PC-3 (cell line): ENCODE data around the gene CEP128. TPM values are rescaled to one million over a fixed set of nuclear protein-coding genes. Genes with fewer than 3 reads are reported as not detected.

Experiments
- ATAC-seq: fragments of 200-7000 bp; cut with Tn5 transposase; 2 replicates; pipeline ENCODE4 v1.9.1; 2020; ENCODE audit warnings: mild to moderate bottlenecking, moderate library complexity
- BruUV-seq: library from RNA; stranded (reverse); fragments of 400-500 nt; replicated peaks from 2 replicates; lab custom pipeline; 2021; lab: Mats Ljungman, UMichigan
- CTCF ChIA-PET: fragments of 300-600 bp; sonication (Branson Sonifier 250); formaldehyde crosslinking; loops from one replicate; lab custom pipeline; 2022; ENCODE audit warnings: antibody characterized with exemption; lab: Charles Lee
- POLR2A ChIA-PET: fragments of 300-600 bp; sonication (Branson Sonifier 250); formaldehyde crosslinking; loops from one replicate; lab custom pipeline; 2022; ENCODE audit warnings: antibody characterized with exemption; ENCODE audit not compliant: unreplicated experiment; lab: Charles Lee
- DNase-seq: peaks from one replicate; pipeline ENCODE4 v3.0.0-alpha.2; 2015
- H2AFZ ChIP-seq: fragments of 300-600 bp; sonication (generic); 2 replicates; pipeline ENCODE4 v1.6.0; 2016; ENCODE audit warnings: antibody characterized with exemption, low read length
- H3F3A ChIP-seq: fragments of 300-600 bp; sonication (generic); one replicate; pipeline ENCODE4 v1.6.0; 2017; ENCODE audit warnings: antibody characterized with exemption, low read length, control low read depth, mild to moderate bottlenecking; ENCODE audit not compliant: unreplicated experiment
- H3K27ac ChIP-seq: fragments of 300-600 bp; sonication (generic); 2 replicates; pipeline ENCODE4 v1.5.1; 2016; ENCODE audit warnings: mild to moderate bottlenecking, low read length
- H3K27me3 ChIP-seq: fragments of 300-600 bp; sonication (generic); 2 replicates; pipeline ENCODE4 v1.6.1; 2016; ENCODE audit warnings: low read length, mixed read lengths
- H3K36me3 ChIP-seq: fragments of 300-600 bp; sonication (generic); 2 replicates; pipeline ENCODE4 v1.6.1; 2016; ENCODE audit warnings: low read depth, mixed run types, low read length, mixed read lengths
- H3K4me1 ChIP-seq: fragments of 300-600 bp; sonication (generic); 2 replicates; pipeline ENCODE4 v1.5.1; 2016; ENCODE audit warnings: low read length; ENCODE audit not compliant: insufficient read depth
- H3K4me2 ChIP-seq: fragments of 300-600 bp; sonication (generic); 2 replicates; pipeline ENCODE4 v1.6.0; 2016; ENCODE audit warnings: low read length
- H3K4me3 ChIP-seq: fragments of 300-600 bp; sonication (generic); 2 replicates; pipeline ENCODE4 v1.5.1; 2016; ENCODE audit warnings: mild to moderate bottlenecking, low read length, mixed read lengths
- H3K79me2 ChIP-seq: fragments of 300-600 bp; sonication (generic); 2 replicates; pipeline ENCODE4 v1.6.1; 2017; ENCODE audit warnings: low read length, mixed read lengths
- H3K9ac ChIP-seq: fragments of 300-600 bp; sonication (generic); 2 replicates; pipeline ENCODE4 v1.6.0; 2016; ENCODE audit warnings: mild to moderate bottlenecking, low read length
- H3K9me2 ChIP-seq: fragments of 300-600 bp; sonication (generic); replicated peaks from 2 replicates; pipeline ENCODE4 v1.6.1; 2016; ENCODE audit warnings: mixed run types, low read length, mixed read lengths
- H3K9me3 ChIP-seq: fragments of 300-600 bp; sonication (generic); 2 replicates; pipeline ENCODE4 v1.6.1; 2016; ENCODE audit warnings: low read length, mixed read lengths
- H4K20me1 ChIP-seq: fragments of 300-600 bp; sonication (generic); 2 replicates; pipeline ENCODE4 v1.6.1; 2016; ENCODE audit warnings: low read length, mixed read lengths
- CTCF ChIP-seq: fragments of 300-600 bp; sonication (generic); conservative IDR thresholded peaks from 2 replicates; pipeline ENCODE4 v1.5.1; 2017; ENCODE audit warnings: antibody characterized with exemption, low read depth, mild to moderate bottlenecking, low read length
- EZH2 ChIP-seq: fragments of 300-600 bp; sonication (generic); IDR thresholded peaks from one replicate; pipeline ENCODE4 v1.6.1; 2017; ENCODE audit warnings: antibody characterized with exemption, mild to moderate bottlenecking, low read length; ENCODE audit not compliant: unreplicated experiment
- EZH2phosphoT487 ChIP-seq: fragments of 300-600 bp; sonication (generic); IDR thresholded peaks from 2 replicates; pipeline ENCODE4 v1.6.1; 2018; ENCODE audit warnings: mild to moderate bottlenecking, antibody characterized with exemption, low read length, borderline replicate concordance
- intact Hi-C: fragments of 100-400 bp; cut with micrococcal nuclease; formaldehyde crosslinking; loops from 2 replicates; pipeline ENCODE4 v1.9.0; 2023
- total RNA-seq: library from RNA; depleted of rRNA; stranded (reverse); fragments of >200 nt; gene quantifications from 2 replicates; pipeline ENCODE4 v1.2.3, GENCODE V29; 2014

Gene CEP128
- total RNA-seq, 1 experiment from 2014 or later: 11.6 TPM

- DNase-seq: no peak
- Histone ChIP-seq H3K79me2 (no peaks in the 10 kb centered on the region), H3K27me3 (no peaks in the 10 kb centered on the region), H3K9me2 (no peaks in the 10 kb centered on the region), H3K36me3 (no peaks in the 10 kb centered on the region), H3K9me3 (no peaks in the 10 kb centered on the region), H3K4me3 (no peak overlapping the region), H2AFZ (no peak overlapping the region), H3K4me1 (no peaks in the 10 kb centered on the region), H3F3A (no peaks in the 10 kb centered on the region), H3K9ac (no peak overlapping the region), H4K20me1 (no peaks in the 10 kb centered on the region), H3K4me2 (no peak overlapping the region), H3K27ac (no peak overlapping the region)
- ATAC-seq: no peak
- CTCF ChIA-PET: no interaction called here
- BruUV-seq: no TSS peak
- POLR2A ChIA-PET: no interaction called here
- intact Hi-C loops: no loop called here
- TF ChIP-seq EZH2 (no peak), EZH2phosphoT487 (no peak), CTCF (no peak)
Measured at GRCh38 chr14:80483331-80483730, 458.2 kb downstream of the CEP128 start.

GRCh38 chr14:80477388-80478160 is 464.0 kb downstream of the CEP128 start:
- H3K4me1 ChIP-seq: peaks cover 14% of the 10 kb centered on the region; the same call in 1 of the 2 replicates
- H3K4me3 ChIP-seq: no peak overlapping the region
- H3K4me2 ChIP-seq: no peak overlapping the region
- ChIA-PET CTCF (interaction anchor here (0.6 kb wide), 1 partner anchor 235 kb away, joined by 3 read pairs; no protein-coding TSS in a partner anchor), POLR2A (no interaction called here)
- peak; percentile 21 for DNase-seq
- no peaks in the 10 kb centered on the region for H3K9me2 ChIP-seq
- H3K9ac ChIP-seq: no peak overlapping the region
- no peaks in the 10 kb centered on the region for H3K27me3 ChIP-seq
- no peaks in the 10 kb centered on the region for H3K9me3 ChIP-seq
- BruUV-seq: no TSS peak
- no peak for TF ChIP-seq EZH2phosphoT487
- no peak for TF ChIP-seq EZH2
- no peaks in the 10 kb centered on the region for H3K79me2 ChIP-seq
- no peaks in the 10 kb centered on the region for H3F3A ChIP-seq
- H3K27ac ChIP-seq: no peak overlapping the region
- no peak overlapping the region for H2AFZ ChIP-seq
- H4K20me1 ChIP-seq: no peaks in the 10 kb centered on the region
- no peaks in the 10 kb centered on the region for H3K36me3 ChIP-seq
- ATAC-seq: peak; percentile 53; the same call in 1 of the 2 replicates
- intact Hi-C loops: no loop called here

- ChIA-PET CTCF (no interaction called here), POLR2A (no interaction called here)
- Histone ChIP-seq H3F3A (no peaks in the 10 kb centered on the region), H4K20me1 (no peaks in the 10 kb centered on the region), H2AFZ (no peak overlapping the region), H3K36me3 (no peaks in the 10 kb centered on the region), H3K4me2 (no peak overlapping the region), H3K4me1 (peaks cover 14% of the 10 kb centered on the region; the same call in 1 of the 2 replicates), H3K79me2 (no peaks in the 10 kb centered on the region), H3K4me3 (no peak overlapping the region), H3K27me3 (no peaks in the 10 kb centered on the region), H3K27ac (no peak overlapping the region), H3K9ac (no peak overlapping the region), H3K9me2 (no peaks in the 10 kb centered on the region), H3K9me3 (no peaks in the 10 kb centered on the region)
- intact Hi-C loops: no loop called here
- BruUV-seq: no TSS peak
- ATAC-seq (peak; percentile 56; the same call in 1 of the 2 replicates), DNase-seq (peak; percentile 16)
- TF ChIP-seq EZH2phosphoT487 (no peak), EZH2 (no peak), CTCF (no peak)
Measured at GRCh38 chr14:80475074-80475473, 466.5 kb downstream of the CEP128 start.
